ENCODE data around the gene AMACR.

The AMACR gene

GRCh38 chr5:34007621-34008600 lies at the start of gene AMACR:
AMACR (minus strand) TSS chr5:34008050; CDS start chr5:34008019, 31 bp downstream.
- peak; percentile 84 for DNase-seq

DNA sequence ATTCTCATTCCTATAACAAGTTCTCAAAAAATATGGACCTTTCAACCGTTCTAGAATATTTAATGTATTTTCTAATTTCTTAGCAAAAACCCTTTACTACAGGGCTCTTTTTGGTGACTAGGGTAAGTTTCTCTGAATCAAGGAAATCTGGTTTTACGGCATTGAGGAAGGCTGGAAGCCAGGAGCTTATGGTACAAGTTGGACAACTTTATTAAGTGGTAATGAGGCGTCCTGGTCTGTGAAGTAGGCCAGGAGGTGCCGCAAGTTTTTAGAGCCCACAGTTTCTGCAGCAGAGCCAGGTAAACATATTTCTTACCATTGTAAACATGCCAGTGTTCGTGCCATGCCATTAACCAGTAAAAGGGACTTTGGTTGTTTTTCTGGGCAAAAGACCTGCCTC lies 49.7 kb upstream of the AMACR start:
- DNase-seq = no peak

GRCh38 chr5:34057118-34057517 lies 49.3 kb upstream of the AMACR start:
- DNase-seq = no peak

DNA sequence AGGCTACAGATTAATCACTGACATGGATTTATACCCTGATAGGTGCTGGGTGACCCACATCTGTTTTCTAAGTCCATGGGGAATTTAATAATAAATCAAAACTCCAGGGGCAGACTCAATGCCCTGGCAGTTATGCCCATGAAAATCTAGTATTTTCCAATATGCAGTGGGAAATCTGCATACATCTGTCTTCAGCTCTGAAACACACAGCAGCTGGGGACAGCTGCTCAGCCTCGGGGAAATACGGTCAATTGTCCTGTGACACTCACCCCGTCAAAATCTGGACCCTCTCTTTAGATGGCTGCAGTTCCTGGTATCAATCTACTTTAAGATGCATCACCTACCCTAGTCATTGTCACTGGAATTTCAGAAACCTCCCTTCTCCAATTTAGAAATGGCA lies 47.8 kb upstream of the AMACR start:
- no peak for DNase-seq

DNA sequence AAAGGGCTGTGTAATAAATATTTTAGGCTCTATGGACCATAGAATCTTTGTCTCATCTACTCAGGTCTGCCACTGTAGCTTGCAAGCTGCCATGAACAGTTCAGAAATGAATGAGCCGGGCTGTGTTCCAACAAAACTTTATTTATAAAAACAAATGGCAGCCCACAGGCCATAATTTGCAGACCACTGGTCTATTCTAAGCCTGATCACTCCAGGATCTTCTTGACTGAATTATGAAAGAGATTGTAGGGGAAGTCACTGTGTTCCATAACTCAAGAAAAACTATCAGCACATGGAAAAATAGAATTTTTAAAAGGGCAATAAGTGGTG lies 46.5 kb upstream of the AMACR start:
- DNase-seq = no peak

DNA sequence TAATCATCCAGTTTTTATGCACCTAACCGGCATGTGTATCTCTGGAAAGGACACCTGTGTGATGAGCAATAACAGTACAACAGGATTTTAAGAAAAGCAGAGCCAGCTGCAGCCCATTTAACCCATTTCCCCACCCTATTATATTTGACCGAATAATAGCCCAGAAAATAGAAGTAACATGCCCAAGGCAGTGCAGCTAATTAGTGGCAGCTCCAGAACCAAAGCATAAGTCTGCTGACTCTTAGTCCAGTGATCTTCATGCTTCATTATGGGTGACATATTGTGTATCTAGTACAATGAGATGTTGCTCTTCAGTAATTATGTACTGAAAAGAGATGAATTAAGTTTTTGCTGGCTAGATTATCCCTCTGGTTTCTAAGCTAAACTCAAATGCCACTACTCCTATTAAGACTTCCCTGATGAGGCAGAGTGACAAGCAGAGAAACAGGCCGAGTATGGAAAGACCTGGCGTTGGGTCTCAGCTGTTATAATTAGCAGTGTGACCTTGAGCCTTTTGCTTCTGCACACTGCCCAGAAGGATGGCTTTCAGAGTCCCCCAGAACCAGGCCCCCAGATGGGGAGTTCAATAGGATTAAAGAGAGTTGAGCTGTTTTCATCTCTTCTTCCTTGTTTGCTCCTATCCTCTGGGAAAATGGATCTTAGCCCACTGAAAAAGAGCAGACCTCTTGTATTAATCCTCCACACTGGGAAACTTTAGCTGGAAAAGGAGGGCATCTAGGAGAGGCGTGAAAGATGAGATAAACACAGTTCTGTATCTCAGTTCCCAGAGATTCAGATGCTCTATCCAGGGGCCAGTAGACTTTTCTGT lies 45.9 kb upstream of the AMACR start:
- no peak for DNase-seq

DNA sequence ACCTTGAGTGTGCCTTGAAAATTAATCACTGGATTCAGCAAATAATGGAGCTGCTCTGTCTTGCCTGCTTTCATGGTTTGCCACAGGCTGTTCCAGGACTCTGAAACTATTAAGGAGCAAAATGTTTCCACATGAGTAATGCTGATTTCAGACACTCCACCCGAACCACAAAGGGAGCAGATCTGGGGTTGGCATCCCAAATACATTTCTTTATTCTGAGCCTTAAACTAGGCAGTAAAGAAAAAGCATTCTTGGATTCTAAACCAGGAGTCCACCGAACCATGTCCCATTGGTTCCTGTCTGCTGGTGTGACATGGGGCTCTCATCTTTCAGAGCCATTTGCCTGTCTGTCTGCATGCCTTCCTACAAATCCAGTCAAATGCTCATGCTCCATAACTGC lies 45.3 kb upstream of the AMACR start:
- DNase-seq = no peak

GRCh38 chr5:34051374-34051980 lies 43.6 kb upstream of the AMACR start:
- DNase-seq = no peak

DNA sequence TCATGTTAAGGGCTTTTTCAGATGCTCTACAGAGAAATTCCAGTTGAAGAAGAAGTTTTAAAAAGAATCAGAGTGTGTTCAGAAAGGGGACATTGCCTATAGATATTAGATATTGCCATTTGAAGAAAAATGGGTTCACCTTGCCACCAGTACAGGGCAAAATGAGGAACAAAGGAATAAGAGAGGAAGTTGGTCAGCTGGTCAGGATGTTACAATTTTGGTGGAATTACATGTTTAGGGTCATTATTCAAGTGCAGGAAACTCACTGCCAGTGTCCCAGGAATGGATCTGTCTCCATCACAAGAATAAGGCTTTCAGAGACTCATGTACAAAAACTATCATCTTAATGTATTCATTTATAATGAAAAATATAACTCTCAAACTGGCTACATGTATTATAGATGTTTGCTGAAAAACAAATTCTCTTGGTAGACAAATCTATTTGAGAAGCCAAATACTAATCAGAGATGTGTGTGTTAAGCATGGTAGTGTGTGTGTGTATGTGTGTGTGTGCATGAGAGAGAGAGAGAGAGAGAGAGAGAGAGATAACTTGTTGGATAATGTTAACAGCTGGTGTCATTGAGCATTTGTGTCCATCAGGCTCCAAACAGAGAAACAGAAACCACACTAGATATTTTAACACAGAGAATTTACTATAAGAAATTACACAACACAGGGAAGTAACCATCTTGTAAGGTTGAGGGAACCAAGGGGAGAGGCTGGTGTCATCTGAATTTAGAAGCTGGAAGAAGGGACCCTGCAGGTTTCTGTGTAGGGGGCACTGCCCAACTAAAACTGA lies 40.1 kb upstream of the AMACR start:
- no peak for DNase-seq

- DNase-seq = no peak
Measured at GRCh38 chr5:34047143-34047542, 39.3 kb upstream of the AMACR start.

- no peak for DNase-seq
Measured at GRCh38 chr5:34045996-34046395, 38.1 kb upstream of the AMACR start.

DNA sequence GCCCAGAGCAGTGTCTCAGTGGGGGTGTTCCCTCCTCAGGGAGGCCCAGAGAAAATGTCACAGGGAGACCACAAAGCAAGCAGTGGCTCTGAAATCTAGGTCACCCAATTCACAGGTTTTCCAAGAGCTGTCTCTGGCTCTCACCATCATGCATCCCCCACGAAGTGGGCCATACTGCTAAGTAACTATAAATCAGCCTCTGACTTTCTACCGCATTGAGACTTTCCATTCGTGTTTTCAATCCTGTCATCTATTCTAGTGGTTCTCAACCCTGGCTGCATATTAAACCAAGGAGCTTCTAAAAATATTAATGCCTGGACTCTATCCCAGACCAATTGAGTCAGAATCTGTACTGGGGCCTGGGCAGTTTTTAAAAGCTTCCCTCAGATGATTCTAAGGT lies 37.2 kb upstream of the AMACR start:
- DNase-seq = no peak

DNA sequence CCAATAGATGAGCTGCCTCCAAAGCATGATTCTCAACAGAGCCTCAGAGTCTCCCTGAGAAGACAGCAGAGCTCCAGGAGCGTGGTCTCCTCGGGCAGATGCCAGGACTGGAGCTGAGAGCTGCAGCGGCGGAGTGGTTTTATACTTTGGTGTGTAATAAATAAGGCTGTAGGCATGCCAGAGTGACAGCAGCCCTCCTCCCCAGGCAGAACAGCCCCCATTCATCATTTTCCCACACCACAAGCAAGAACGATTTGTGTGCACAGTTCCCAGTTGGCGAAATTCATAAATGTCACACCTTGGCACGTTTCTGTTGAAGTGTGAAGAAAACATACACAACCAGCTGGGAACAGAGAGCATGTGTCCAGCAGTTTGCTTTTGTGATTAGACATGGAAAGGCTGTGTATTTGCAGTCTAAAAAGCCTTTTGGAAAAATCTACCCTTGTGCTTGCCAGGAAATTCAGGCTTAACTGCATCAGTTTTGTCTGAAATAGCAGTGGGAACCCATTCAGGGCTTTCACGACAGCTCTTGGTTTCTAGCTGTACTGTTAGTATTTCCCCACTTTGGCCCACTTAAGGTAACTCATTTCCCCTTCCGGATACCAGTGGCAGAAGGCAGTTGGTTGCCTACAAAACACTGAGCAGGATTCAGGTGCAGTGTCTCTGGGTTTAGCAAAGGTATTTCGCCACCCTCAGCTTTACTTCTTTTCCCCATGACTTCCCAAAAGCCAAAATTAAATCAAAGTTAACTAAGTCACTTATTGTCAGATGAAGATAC lies 35.4 kb upstream of the AMACR start, which contains the start of gene C1QTNF3:
Gene C1QTNF3, minus strand, starts transcription at position 115 of the 778 bp plus-strand sequence. Its CDS starts 88 bp downstream, at position 27.
- no peak for DNase-seq

DNA sequence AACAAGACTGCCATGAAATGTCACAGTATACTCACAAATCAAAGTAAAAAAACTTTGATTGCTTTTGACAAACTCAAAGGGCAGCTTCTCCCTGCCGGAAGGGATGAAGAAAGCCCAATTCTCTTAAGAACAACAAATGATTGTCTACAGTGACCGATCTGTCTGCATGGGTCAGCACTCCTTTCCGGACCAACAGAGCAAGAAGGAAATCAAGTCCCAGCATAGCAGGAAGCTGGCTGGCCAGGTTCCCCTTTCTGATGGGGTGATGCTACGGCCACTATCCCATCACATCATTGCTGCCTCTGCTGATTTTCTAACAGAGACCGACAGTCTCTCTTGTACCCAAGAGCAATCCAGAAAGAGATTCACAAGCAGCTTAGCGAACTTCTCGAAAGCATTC lies 34.5 kb upstream of the AMACR start:
- no peak for DNase-seq

- DNase-seq = no peak
Measured at GRCh38 chr5:34041247-34041972, 33.6 kb upstream of the AMACR start.

DNA sequence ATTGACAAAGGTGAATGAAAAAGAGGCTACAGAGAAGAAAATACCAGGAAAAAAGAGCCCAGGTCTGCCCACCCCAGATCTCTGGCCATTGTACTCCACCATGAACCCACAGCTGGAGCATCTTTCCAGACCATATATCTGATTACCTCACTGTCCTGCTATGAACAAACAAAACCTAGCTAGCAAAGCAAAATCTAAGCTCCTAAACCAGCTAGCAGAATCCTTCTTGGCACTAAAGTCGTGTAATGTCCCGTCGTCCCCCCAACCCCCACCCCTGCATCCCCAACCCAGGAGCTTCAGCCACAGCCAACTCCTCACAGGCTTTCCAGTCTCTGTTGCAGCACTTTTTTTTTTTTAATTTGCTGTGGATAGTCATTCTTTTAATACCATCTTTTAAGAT lies 32.6 kb upstream of the AMACR start:
- no peak for DNase-seq

GRCh38 chr5:34039398-34040157 lies 31.7 kb upstream of the AMACR start:
- no peak for DNase-seq

DNA sequence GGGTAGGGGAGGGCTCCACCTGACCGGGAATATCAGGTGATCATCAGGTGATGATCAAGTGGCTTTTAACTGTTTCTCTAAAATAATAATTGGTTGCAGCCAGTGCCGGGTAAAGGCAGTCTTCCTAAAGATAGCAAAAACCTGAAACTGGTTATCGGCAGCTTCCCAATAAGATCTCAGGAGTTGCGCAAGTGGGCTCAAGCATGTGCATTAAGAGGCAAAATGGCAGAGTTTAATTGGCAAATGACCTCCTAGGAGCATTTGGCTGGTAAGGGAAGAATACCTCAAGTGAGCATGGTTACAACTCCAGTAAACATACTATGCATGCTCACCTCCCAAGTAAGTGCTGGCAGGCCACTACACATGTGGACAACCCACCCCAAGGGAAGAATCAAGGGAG lies 31.0 kb upstream of the AMACR start:
- DNase-seq = no peak

DNA sequence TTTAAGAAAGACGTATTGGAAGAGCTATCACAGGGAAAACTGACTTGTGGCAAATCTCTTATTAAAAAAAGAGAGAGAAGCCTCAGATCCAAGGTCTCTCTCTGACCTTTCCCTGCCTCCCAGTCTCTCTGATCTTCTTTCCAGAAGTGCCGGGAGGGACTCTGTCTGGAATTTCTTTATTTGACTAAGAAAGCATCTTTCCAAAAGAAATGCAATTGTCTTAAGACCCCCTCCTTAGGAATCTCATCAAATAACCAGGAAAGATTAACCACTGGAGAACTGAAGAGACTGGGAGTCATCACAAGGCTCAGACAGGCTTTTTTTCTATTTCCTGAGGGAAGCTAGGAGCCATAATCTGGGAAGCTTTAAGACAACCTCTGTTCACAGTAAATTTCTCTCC lies 30.5 kb upstream of the AMACR start:
- DNase-seq = no peak

DNA sequence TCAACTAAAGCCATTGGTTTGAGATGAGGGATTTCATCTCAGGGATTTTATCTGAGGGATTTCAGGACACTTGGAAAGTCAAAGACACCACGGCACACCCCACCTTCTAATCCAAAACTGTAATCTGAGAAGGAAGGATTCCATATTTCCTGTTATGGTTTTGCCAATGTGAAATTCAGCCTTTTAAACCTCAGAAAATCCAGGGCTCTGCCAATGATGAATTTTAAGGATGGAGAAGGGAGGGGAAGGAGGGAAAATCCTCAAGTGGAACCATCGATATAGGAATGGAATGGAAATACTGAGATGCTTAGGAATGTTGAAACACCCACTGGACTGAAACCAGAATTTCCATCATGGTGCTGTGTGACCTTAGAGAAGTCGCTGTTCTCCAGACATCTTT lies 29.9 kb upstream of the AMACR start:
- no peak for DNase-seq

Data from cortex of kidney (tissue), 1 donor.